K562 (cell line): ENCODE measurements around the gene COL16A1. TPM values are rescaled to one million over a fixed set of nuclear protein-coding genes. Genes with fewer than 3 reads are reported as not detected.

ENCODE experiments used
- ATAC-seq: fragments of 200-7000 bp; cut with Tn5 transposase; 3 replicates; pipeline ENCODE4 v1.9.1; 2020; ENCODE audit warnings: moderate library complexity
- BruUV-seq: library from RNA; stranded (reverse); fragments of 400-500 nt; replicated peaks from 2 replicates; lab custom pipeline; 2021; lab: Mats Ljungman, UMichigan
- CTCF ChIA-PET: fragments of 300-600 bp; formaldehyde crosslinking; extraction: SDS; loops from one replicate; lab custom pipeline; 2021; ENCODE audit warnings: low intra/inter-chr PET ratio; lab: Yijun Ruan, JAX
- POLR2A ChIA-PET: fragments of 300-600, 350-650 bp; sonication (Branson Sonifier 250); formaldehyde crosslinking; extraction: SDS; loops from one replicate; lab custom pipeline; 2021; ENCODE audit warnings: antibody characterized with exemption, inconsistent platforms; lab: Yijun Ruan, JAX
- DNase-seq, 4 experiments: peaks; one replicate each; pipeline versions ENCODE4 v3.0.0 to v3.0.0-alpha.2; 2011 to 2018; ENCODE audit warnings: low spot score in 3 of 4, mixed read lengths in 3 of 4; ENCODE audit errors: extremely low read depth in 1 of 4
- FAIRE-seq: peaks from 2 replicates; lab custom pipeline; 2011; peaks lifted over from hg19 to GRCh38; lab: Jason Lieb, UNC
- H2AFZ ChIP-seq: 2 replicates; pipeline ENCODE4 v1.6.0; 2011; ENCODE audit warnings: low read depth, low read length, control low read depth, inconsistent platforms
- H3K27ac ChIP-seq: fragments of 200-600 bp; 3 replicates; pipeline ENCODE4 v1.8.0; 2011; ENCODE audit warnings: low read depth, mild to moderate bottlenecking, control low read depth, inconsistent platforms, low read length, moderate library complexity, mixed read lengths; ENCODE audit errors: extremely low read depth
- H3K27me3 ChIP-seq, 2 experiments: fragments of 300-600 bp in 1 of 2; 2 replicates in 1 of 2; 3 replicates in 1 of 2; pipeline versions ENCODE4 v1.6.0 to v1.8.0; 2011; ENCODE audit warnings: inconsistent platforms in 2 of 2, low read length in 2 of 2, mild to moderate bottlenecking in 1 of 2, mixed read lengths in 1 of 2, moderate library complexity in 1 of 2; ENCODE audit not compliant: control insufficient read depth in 2 of 2, insufficient read depth in 2 of 2
- H3K36me3 ChIP-seq: fragments of 300-600 bp; 3 replicates; pipeline ENCODE4 v1.8.0; 2011; ENCODE audit warnings: mild to moderate bottlenecking, low read length, inconsistent platforms; ENCODE audit not compliant: control insufficient read depth, insufficient read depth
- H3K4me1 ChIP-seq, 2 experiments: fragments of 200-600 bp in 1 of 2; replicated peaks in 1 of 2; 2 replicates in 1 of 2; 3 replicates in 1 of 2; pipeline versions ENCODE4 v1.5.1 to v1.8.0; 2011; ENCODE audit warnings: inconsistent platforms in 2 of 2, low read length in 2 of 2, mild to moderate bottlenecking in 1 of 2, mixed read lengths in 1 of 2, moderate library complexity in 1 of 2; ENCODE audit not compliant: control insufficient read depth in 2 of 2, insufficient read depth in 2 of 2
- H3K4me2 ChIP-seq: 2 replicates; pipeline ENCODE4 v1.6.1; 2011; ENCODE audit warnings: low read length, control low read depth, inconsistent platforms, mixed read lengths; ENCODE audit not compliant: insufficient read depth
- H3K4me3 ChIP-seq: fragments of 200-600 bp; sonication (generic), shearing (Covaris generic); 2 replicates; pipeline ENCODE4 v1.5.1; 2016; ENCODE audit warnings: control low read depth, inconsistent platforms
- H3K79me2 ChIP-seq: fragments of 200-600 bp; 3 replicates; pipeline ENCODE4 v1.8.0; 2011; ENCODE audit warnings: low read length, inconsistent platforms; ENCODE audit not compliant: control insufficient read depth, insufficient read depth
- H3K9ac ChIP-seq, 2 experiments: 2 replicates each; pipeline versions ENCODE4 v1.6.0 to v1.6.1; 2011; ENCODE audit warnings: low read depth in 2 of 2, low read length in 2 of 2, control low read depth in 1 of 2, inconsistent platforms in 1 of 2, mild to moderate bottlenecking in 1 of 2, mixed read lengths in 1 of 2; ENCODE audit not compliant: insufficient read depth in 1 of 2
- H3K9me1 ChIP-seq: one replicate; pipeline ENCODE4 v1.6.0; 2011; ENCODE audit warnings: inconsistent platforms, mild to moderate bottlenecking, low read length, moderate library complexity; ENCODE audit not compliant: control insufficient read depth, insufficient read depth
- H3K9me3 ChIP-seq: replicated peaks from 2 replicates; pipeline ENCODE4 v1.5.1; 2011; ENCODE audit warnings: low read depth, low read length, inconsistent platforms; ENCODE audit not compliant: control insufficient read depth, insufficient read depth
- H4K20me1 ChIP-seq: replicated peaks from 2 replicates; pipeline ENCODE4 v1.6.1; 2011; ENCODE audit warnings: low read length, inconsistent platforms, mixed read lengths; ENCODE audit not compliant: control insufficient read depth, insufficient read depth
- CTCF ChIP-seq, 3 experiments: IDR thresholded peaks in 2 of 3; conservative IDR thresholded peaks in 1 of 3; 2 replicates each; pipeline ENCODE4 v1.5.1; 2011 to 2012; ENCODE audit warnings: low read length in 3 of 3, mild to moderate bottlenecking in 3 of 3, control low read depth in 2 of 3, improper control_type of control experiment in 1 of 3, inconsistent platforms in 1 of 3, low read depth in 1 of 3, mixed read lengths in 1 of 3, moderate library complexity in 1 of 3; ENCODE audit not compliant: insufficient read depth in 2 of 3
- DMBX1 ChIP-seq: fragments of 250-450 bp; sonication (Bioruptor Pico); IDR thresholded peaks from 2 replicates; pipeline ENCODE4 v1.8.0; 2022; ENCODE audit warnings: inconsistent platforms, mild to moderate bottlenecking, moderate library complexity, borderline replicate concordance
- POLR3A ChIP-seq: IDR thresholded peaks from 2 replicates; pipeline ENCODE4 v1.6.1; 2011; ENCODE audit warnings: borderline replicate concordance, mild to moderate bottlenecking, moderate library complexity; ENCODE audit not compliant: insufficient read length, insufficient read depth; ENCODE audit errors: extremely low read depth
- RAD21 ChIP-seq, 2 experiments: fragments of 250-450 bp in 1 of 2; fragments of 450-650 bp in 1 of 2; sonication (Bioruptor Pico) in 1 of 2; formaldehyde crosslinking in 1 of 2; IDR thresholded peaks in 1 of 2; conservative IDR thresholded peaks in 1 of 2; 2 replicates each; pipeline versions ENCODE4 v1.4.0 to v1.8.0; 2020 to 2022; ENCODE audit warnings: mild to moderate bottlenecking in 2 of 2, moderate library complexity in 1 of 2
- WGBS: fragments of 100-300 bp; shearing (Covaris generic); methylation state at CpG from one replicate; pipeline ENCODE4 v1.1.6; 2016; ENCODE audit warnings: low coverage, mixed read lengths; ENCODE audit not compliant: insufficient coverage; ENCODE audit errors: missing lambda C conversion rate; 5-methylcytosine and 5-hydroxymethylcytosine counted together
- in situ Hi-C: fragments of 300-500 bp; cut with MboI; formaldehyde crosslinking; loops from 4 replicates; pipeline ENCODE4 v1.15.0; 2018; ENCODE audit warnings: inconsistent platforms, mixed read lengths
- intact Hi-C: fragments of 100-400 bp; cut with micrococcal nuclease; formaldehyde crosslinking; loops from 2 replicates; pipeline ENCODE4 v1.14.2; 2022
- polyA plus RNA-seq, 8 experiments: library from polyadenylated mRNA; depleted of rRNA in 4 of 8; stranded (reverse) in 5 of 8; unstranded in 3 of 8; fragments of >200 nt; fragmentation: Nextera tagmentation in 2 of 8; fragmentation: Illumina TruSeq in 1 of 8; extraction: Ambion mirVana in 2 of 8; extraction: Trizol in 1 of 8; gene quantifications; 2 replicates each; pipeline versions ENCODE4 v1.2.1 to v1.2.3, GENCODE V29; 2011 to 2014; ENCODE audit warnings: inconsistent platforms in 1 of 8, missing spikeins in 1 of 8
- total RNA-seq, 7 experiments: library from RNA; depleted of rRNA in 6 of 7; stranded (reverse); fragments of >200 nt in 6 of 7; fragmentation: Illumina TruSeq in 2 of 7; extraction: Trizol in 2 of 7; gene quantifications; 2 replicates each; pipeline versions ENCODE4 v1.2.1 to v1.2.3, GENCODE V29; 2011 to 2021; ENCODE audit warnings: low replicate concordance in 1 of 7

COL16A1 gene
- total and polyA plus RNA-seq, 9 of the 15 experiments (the other 6 are each of a cell fraction or from before 2014, with no cell fraction given), result 0.11 to 0.60 (median 0.11) TPM; not detected in 6

GRCh38 chr1:31618916-31619846 is 84.6 kb downstream of the COL16A1 start:
- POLR2A ChIA-PET, result interaction anchor here (0.5 to 1.3 kb wide), 3 partner anchors 10 to 316 kb away, joined by 3 to 4 read pairs (median 3); no protein-coding TSS in a partner anchor
- Histone ChIP-seq H4K20me1 (peaks cover 24% of the 10 kb centered on the region), H3K36me3 (no peaks in the 10 kb centered on the region), H3K79me2 (no peaks in the 10 kb centered on the region), H3K4me2 (no peak overlapping the region), H3K9ac (peak overlapping the region in 1 of 2 experiments; percentile 18; a peak in 1 of 4 replicates), H3K27ac (no peak overlapping the region), H3K9me3 (no peaks in the 10 kb centered on the region), H2AFZ (no peak overlapping the region), H3K4me1 (peaks cover 0 to 19% of the 10 kb centered on the region in 2 experiments; a peak in 2 of 5 replicates), H3K4me3 (no peak overlapping the region), H3K27me3 (peaks cover 28 to 58% of the 10 kb centered on the region in 2 experiments), H3K9me1 (no peaks in the 10 kb centered on the region)
- ATAC-seq, result peak; percentile 23; the same call in 2 of the 3 replicates
- WGBS, result 4% methylated on average over 23 of the region's 23 CpGs
- no peak for DNase-seq
- intact Hi-C loops, result loop anchor here (2.0 kb wide), 1 partner anchor 54 kb away; no protein-coding TSS in a partner anchor
- TF ChIP-seq RAD21 (CRISPR knock-in tag; conservative IDR thresholded peaks at IDR 0.05 in 1 of 2, IDR thresholded peaks at IDR 0.05 in 1 of 2) (peak in 1 of 2 experiments; percentile 34; a peak in 2 of 4 replicates), POLR3A (no peak), CTCF (IDR thresholded peaks at IDR 0.05 in 2 of 3, conservative IDR thresholded peaks at IDR 0.05 in 1 of 3; ENCODE audit: insufficient read depth in 2 of 3, low read depth in 1 of 3, low read length in 3 of 3) (0 out of 6 replicates have a peak, but pooled peaks of 1 of the 3 experiments have one; percentile 23), DMBX1 (CRISPR knock-in tag) (no peak)
- no TSS peak for BruUV-seq
- CTCF ChIA-PET, result interaction anchor here (1.5 kb wide), 1 partner anchor 55 kb away, joined by 6 read pairs; no protein-coding TSS in a partner anchor
- in situ Hi-C loops, result no loop called here
- peak; percentile 29 for FAIRE-seq
